Activated CD8-positive, alpha-beta T cell treated with anti-CD3 and anti-CD28 coated beads for 36 hours (primary cell): ENCODE data around the gene MYO1A. TPM values are rescaled to one million over a fixed set of nuclear protein-coding genes. Genes with fewer than 3 reads are reported as not detected.
A peak's percentile ranks its signal among the peaks of the same experiment; 100 is the strongest.

Experiments used
- ATAC-seq: fragments of 200-7000 bp; cut with Tn5 transposase; one replicate; pipeline ENCODE4 v1.10.0; 2021; ENCODE audit warnings: mild to moderate bottlenecking, moderate library complexity
- CTCF ChIA-PET: fragments of 350-600 bp; sonication (Branson Sonifier 250); formaldehyde crosslinking; loops from one replicate; lab custom pipeline; 2021; ENCODE audit warnings: antibody characterized with exemption; lab: Charles Lee
- POLR2A ChIA-PET: fragments of 350-600 bp; sonication (Branson Sonifier 250); formaldehyde crosslinking; loops from one replicate; lab custom pipeline; 2021; ENCODE audit warnings: antibody characterized with exemption; lab: Charles Lee
- DNase-seq: peaks from one replicate; pipeline ENCODE4 v3.0.0-alpha.2; 2020
- H3K27ac Mint-ChIP-seq: one replicate; pipeline ENCODE4 v1.8.0; 2021; ENCODE audit warnings: mild to moderate bottlenecking, mixed read lengths
- H3K27me3 Mint-ChIP-seq: one replicate; pipeline ENCODE4 v1.8.0; 2021; ENCODE audit warnings: mixed read lengths
- H3K36me3 Mint-ChIP-seq: one replicate; pipeline ENCODE4 v1.8.0; 2021; ENCODE audit warnings: low read depth, mixed read lengths
- H3K4me1 Mint-ChIP-seq: one replicate; pipeline ENCODE4 v1.8.0; 2021; ENCODE audit warnings: low read depth, mixed read lengths
- H3K4me3 Mint-ChIP-seq: one replicate; pipeline ENCODE4 v1.8.0; 2021; ENCODE audit warnings: mild to moderate bottlenecking, moderate library complexity, mixed read lengths
- H3K9me3 Mint-ChIP-seq: one replicate; pipeline ENCODE4 v1.8.0; 2021; ENCODE audit warnings: mixed read lengths
- intact Hi-C: fragments of 100-400 bp; cut with micrococcal nuclease; formaldehyde crosslinking; loops from one replicate; pipeline ENCODE4 v1.10.0; 2022
- total RNA-seq, 2 experiments: library from RNA; stranded (reverse); gene quantifications; one replicate each; pipeline ENCODE4 v1.2.3, GENCODE V29; 2021
- TF ChIP-seq, protein P1 (sequence below): fragments of 200-600 bp; IDR thresholded peaks from one replicate; pipeline ENCODE4 v1.8.0; 2022; ENCODE audit warnings: antibody characterized with exemption, mild to moderate bottlenecking

The MYO1A gene
- total RNA-seq, 2 experiments from 2014 or later = 2.1 to 2.6 TPM

DNA sequence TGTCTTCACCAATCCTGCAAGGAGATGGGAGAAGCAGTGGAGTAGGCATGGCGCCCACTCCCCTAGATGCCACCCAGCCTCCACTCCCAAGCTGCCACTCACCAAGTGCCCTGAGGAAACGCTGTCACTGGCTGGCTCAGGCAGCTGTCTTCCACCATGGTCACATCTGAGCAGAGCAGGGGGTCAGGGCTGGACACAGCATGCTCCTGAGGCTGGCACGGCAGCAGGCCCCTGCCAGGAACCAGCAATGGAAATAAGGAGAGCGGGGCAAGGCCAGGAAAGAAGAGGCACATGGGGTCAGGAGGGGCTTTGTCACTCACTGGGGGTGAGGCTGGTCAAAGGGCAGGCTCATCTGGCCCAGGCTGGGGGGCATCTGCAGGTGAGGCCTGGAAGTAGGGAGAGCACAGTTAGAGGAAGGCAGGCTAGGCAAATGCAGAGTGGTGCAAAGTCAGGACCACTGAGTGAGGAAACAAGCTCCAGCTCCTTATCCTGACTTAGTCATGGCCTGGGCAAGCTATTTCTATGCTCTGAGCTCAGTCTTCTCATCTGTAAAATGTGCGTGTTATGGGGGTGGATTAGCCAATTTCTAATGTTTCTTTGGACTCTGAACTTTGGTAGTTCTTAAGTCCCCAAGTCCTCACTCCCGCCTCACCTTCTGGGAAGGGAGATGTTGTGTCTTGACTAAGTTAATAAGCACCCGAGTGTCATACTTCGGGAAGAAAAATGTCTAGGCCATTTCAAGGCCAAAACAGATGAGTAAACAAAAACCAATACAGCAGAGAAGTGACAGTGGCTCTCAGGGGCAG lies 47.0 kb upstream of the MYO1A start:
- H3K4me1 Mint-ChIP-seq = peaks cover 72% of the 10 kb centered on the region
- ChIA-PET POLR2A (interaction anchor here (1.0 to 18.7 kb wide), 5 partner anchors 2 to 34 kb away, joined by 4 to 417 read pairs (median 155); partner anchors contain the start of genes NAB2, NEMP1 and STAT6), CTCF (interaction anchor here (1.1 to 12.4 kb wide), 4 partner anchors 11 to 117 kb away, joined by 3 to 193 read pairs (median 85); partner anchors contain the start of gene STAT6)
- H3K27me3 Mint-ChIP-seq = no peaks in the 10 kb centered on the region
- intact Hi-C loops = no loop called here
- H3K36me3 Mint-ChIP-seq = peaks cover 66% of the 10 kb centered on the region
- no peaks in the 10 kb centered on the region for H3K9me3 Mint-ChIP-seq
- peak overlapping the region; percentile 92 for H3K27ac Mint-ChIP-seq
- no peak overlapping the region for H3K4me3 Mint-ChIP-seq
- TF ChIP-seq, protein P1, sequence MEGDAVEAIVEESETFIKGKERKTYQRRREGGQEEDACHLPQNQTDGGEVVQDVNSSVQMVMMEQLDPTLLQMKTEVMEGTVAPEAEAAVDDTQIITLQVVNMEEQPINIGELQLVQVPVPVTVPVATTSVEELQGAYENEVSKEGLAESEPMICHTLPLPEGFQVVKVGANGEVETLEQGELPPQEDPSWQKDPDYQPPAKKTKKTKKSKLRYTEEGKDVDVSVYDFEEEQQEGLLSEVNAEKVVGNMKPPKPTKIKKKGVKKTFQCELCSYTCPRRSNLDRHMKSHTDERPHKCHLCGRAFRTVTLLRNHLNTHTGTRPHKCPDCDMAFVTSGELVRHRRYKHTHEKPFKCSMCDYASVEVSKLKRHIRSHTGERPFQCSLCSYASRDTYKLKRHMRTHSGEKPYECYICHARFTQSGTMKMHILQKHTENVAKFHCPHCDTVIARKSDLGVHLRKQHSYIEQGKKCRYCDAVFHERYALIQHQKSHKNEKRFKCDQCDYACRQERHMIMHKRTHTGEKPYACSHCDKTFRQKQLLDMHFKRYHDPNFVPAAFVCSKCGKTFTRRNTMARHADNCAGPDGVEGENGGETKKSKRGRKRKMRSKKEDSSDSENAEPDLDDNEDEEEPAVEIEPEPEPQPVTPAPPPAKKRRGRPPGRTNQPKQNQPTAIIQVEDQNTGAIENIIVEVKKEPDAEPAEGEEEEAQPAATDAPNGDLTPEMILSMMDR = no peak
- no peak for DNase-seq
- no peak for ATAC-seq

DNA sequence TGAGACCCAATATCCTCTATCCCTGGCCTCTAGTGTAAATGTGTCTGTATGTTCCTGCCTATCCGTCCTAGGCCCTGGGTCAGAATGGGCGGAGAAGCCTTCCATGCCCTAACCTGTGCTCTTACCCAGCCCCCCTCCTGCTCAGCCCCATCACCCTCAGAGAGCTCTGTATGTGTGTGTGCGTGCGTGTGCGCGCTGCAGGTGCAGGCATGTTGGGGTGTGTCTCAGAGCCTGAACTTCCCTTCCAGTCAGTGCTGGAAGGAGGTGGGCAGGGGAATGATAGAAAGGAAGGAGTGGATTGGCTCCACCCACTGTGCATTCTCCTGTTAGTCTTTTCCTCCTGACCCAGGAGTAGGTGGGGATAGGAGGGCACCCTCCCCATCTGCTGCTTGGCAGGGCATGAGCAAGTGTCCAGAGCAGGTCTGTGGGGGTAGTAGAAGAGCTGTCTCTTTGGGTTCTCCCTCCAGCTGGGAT lies 46.2 kb upstream of the MYO1A start:
- peak overlapping the region; percentile 92 for H3K27ac Mint-ChIP-seq
- H3K4me3 Mint-ChIP-seq = no peak overlapping the region
- H3K9me3 Mint-ChIP-seq = no peaks in the 10 kb centered on the region
- CTCF ChIA-PET = interaction anchor here (1.0 to 12.4 kb wide), 4 partner anchors 12 to 118 kb away, joined by 3 to 193 read pairs (median 86); partner anchors contain the start of gene STAT6
- TF ChIP-seq, protein P1 = no peak
- intact Hi-C loops = no loop called here
- peaks cover 70% of the 10 kb centered on the region for H3K36me3 Mint-ChIP-seq
- H3K27me3 Mint-ChIP-seq = no peaks in the 10 kb centered on the region
- DNase-seq = no peak
- POLR2A ChIA-PET = interaction anchor here (1.0 to 18.7 kb wide), 7 partner anchors 1 to 94 kb away, joined by 3 to 417 read pairs (median 104); partner anchors contain the start of genes NAB2, NEMP1 and STAT6
- peaks cover 77% of the 10 kb centered on the region for H3K4me1 Mint-ChIP-seq
- ATAC-seq = no peak

DNA sequence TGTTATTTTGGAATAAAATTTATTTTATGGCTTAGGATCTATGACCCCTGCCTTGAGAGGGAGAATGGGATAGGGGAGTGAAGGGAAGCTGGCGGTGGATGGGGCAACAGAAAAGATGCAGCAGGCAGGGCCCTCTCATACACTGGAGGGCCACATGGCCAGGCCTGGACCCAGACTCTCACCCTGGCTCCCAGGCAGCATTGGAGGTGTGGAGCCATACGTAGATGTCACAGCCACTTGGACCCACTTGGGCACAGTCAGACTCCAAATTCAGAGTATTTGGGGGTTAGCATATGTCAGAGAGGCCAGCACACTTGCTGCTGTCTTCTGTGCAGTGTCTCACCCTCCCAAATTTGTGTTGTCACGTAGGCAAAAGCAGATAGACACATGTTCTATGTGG lies 45.5 kb upstream of the MYO1A start:
- no peak overlapping the region for H3K4me3 Mint-ChIP-seq

DNA sequence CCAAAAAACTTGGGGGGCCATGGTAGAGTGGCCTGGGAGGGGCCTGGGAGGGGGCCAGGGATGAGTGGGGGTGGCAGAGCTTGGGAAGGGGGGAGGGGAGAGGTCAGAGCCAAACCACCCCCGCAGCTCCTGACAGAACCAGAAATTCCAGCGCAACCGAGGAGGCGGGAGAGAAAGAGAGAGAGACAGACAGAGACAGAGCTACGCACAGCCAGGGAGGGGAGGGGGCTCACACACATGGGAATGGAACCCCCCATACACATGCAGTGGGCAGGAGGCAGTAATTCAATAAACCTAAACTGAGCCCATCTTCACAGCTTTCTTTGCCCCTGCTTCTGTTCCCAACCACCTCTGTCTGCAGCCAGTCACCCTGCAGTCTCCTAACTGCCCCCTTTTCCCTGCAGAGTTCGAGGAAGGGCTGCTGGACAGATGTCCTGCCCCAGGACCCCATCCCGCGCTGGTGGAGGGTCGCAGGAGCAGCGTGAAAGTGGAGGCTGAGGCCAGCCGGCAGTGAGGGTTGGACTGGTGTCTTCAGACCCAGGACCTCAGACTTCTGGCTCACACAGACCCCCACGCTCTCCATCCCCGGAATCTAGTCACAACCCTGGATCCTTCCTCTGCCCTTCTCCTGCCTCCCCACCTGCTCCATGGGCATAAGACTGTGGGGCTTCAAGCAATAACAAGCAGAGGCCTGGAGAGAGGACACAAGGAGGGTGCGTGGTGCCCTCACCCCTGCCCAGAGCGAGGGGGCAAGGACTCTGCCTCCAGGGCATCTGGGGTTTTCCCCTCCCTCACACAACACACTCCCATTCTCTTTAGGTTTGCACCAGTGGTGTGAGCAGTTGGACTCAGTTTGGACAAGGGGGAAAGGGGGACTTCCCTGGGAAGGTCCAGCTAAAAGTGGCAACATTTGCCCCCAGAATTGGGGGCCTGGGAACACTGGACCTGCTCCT lies 44.6 kb upstream of the MYO1A start:
- Mint-ChIP-seq H3K27ac (peak overlapping the region; percentile 92), H3K9me3 (no peaks in the 10 kb centered on the region), H3K27me3 (no peaks in the 10 kb centered on the region), H3K4me3 (peak overlapping the region; percentile 82), H3K36me3 (peaks cover 75% of the 10 kb centered on the region), H3K4me1 (peaks cover 82% of the 10 kb centered on the region)
- intact Hi-C loops = no loop called here
- TF ChIP-seq, protein P1 = no peak
- ChIA-PET CTCF (interaction anchor here (0.7 to 12.4 kb wide), 11 partner anchors 10 to 107 kb away, joined by 3 to 193 read pairs (median 7); partner anchors contain the start of genes NEMP1 and STAT6), POLR2A (interaction anchor here (0.6 to 18.7 kb wide), 8 partner anchors 10 to 266 kb away, joined by 3 to 417 read pairs (median 6); partner anchors contain the start of genes NEMP1 and STAT6)
- no peak for DNase-seq
- ATAC-seq = no peak

More for the DNA sequence above, 45.5 kb upstream of the MYO1A start:
- Mint-ChIP-seq H3K36me3 (peaks cover 76% of the 10 kb centered on the region), H3K9me3 (no peaks in the 10 kb centered on the region), H3K4me1 (peaks cover 83% of the 10 kb centered on the region), H3K27ac (peak overlapping the region; percentile 92), H3K27me3 (no peaks in the 10 kb centered on the region)
- DNase-seq (no peak), ATAC-seq (no peak)
- intact Hi-C loops = no loop called here
- TF ChIP-seq, protein P1 = no peak
- POLR2A ChIA-PET = interaction anchor here (0.6 to 18.7 kb wide), 5 partner anchors 9 to 265 kb away, joined by 3 to 417 read pairs (median 104); partner anchors contain the start of genes NEMP1 and STAT6
- CTCF ChIA-PET = interaction anchor here (1.0 to 12.4 kb wide), 3 partner anchors 13 to 23 kb away, joined by 5 to 193 read pairs (median 167); partner anchors contain the start of gene STAT6
